ENCODE data around the gene INTS7.
A peak's percentile ranks its signal among the peaks of the same experiment; 100 is the strongest.

INTS7 gene, protein sequence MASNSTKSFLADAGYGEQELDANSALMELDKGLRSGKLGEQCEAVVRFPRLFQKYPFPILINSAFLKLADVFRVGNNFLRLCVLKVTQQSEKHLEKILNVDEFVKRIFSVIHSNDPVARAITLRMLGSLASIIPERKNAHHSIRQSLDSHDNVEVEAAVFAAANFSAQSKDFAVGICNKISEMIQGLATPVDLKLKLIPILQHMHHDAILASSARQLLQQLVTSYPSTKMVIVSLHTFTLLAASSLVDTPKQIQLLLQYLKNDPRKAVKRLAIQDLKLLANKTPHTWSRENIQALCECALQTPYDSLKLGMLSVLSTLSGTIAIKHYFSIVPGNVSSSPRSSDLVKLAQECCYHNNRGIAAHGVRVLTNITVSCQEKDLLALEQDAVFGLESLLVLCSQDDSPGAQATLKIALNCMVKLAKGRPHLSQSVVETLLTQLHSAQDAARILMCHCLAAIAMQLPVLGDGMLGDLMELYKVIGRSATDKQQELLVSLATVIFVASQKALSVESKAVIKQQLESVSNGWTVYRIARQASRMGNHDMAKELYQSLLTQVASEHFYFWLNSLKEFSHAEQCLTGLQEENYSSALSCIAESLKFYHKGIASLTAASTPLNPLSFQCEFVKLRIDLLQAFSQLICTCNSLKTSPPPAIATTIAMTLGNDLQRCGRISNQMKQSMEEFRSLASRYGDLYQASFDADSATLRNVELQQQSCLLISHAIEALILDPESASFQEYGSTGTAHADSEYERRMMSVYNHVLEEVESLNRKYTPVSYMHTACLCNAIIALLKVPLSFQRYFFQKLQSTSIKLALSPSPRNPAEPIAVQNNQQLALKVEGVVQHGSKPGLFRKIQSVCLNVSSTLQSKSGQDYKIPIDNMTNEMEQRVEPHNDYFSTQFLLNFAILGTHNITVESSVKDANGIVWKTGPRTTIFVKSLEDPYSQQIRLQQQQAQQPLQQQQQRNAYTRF

GRCh38 chr1:212035123-212035834, at the start of gene INTS7, which contains the start of gene DTL:
Gene INTS7 (minus strand): TSS chr1:212035557. CDS start chr1:212035437, 120 bp downstream.
Gene DTL (plus strand): TSS chr1:212035748. CDS start chr1:212035891, 143 bp downstream.
- peak; percentile 99 for DNase-seq (ENCODE audit: low spot score)

GRCh38 chr1:212082765-212083406, 47.5 kb upstream of the INTS7 start:
- DNase-seq (ENCODE audit: low spot score) = no peak

DNA sequence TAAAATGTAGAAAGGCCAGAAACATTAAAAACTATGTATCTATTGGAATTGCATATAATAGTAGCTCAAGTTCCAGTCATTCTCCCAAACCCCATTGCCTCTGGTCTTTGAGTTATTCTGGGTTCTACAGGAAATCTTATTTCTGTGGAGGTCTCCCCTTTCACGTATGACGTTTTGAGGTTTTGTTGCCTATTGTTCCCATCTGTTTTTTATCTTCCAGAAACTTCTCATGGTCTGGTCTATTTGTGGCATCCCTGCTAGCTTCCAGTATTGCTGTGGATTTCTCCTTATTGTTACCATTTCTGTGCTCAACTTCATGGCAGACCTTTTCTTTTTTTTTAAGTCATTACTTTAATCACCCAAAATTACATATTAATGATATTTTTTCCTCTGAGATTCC, 43.5 kb upstream of the INTS7 start:
- no peak for DNase-seq (ENCODE audit: low spot score)

- no peak for DNase-seq (ENCODE audit: low spot score)
Observed at GRCh38 chr1:212077028-212077427, 41.7 kb upstream of the INTS7 start.

DNA sequence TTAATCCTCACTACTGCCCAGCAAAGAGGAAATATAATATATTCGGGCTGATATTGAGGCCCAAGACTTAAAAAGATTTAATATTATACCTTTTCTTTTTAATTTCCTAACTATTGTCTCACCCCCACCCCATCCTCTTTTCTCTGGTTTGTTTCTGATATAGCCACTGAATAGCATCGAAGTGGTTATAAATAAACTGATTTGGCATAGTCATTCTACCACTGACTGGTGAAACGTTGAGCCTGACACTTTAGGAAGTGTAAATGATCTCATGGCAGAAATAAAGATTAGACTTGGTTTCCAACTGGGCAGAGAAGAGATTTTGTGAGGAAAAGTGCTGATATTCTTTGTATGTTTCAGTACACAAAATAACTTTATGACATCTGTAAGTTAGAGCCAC, 39.5 kb upstream of the INTS7 start:
- no peak for DNase-seq (ENCODE audit: low spot score)

DNA sequence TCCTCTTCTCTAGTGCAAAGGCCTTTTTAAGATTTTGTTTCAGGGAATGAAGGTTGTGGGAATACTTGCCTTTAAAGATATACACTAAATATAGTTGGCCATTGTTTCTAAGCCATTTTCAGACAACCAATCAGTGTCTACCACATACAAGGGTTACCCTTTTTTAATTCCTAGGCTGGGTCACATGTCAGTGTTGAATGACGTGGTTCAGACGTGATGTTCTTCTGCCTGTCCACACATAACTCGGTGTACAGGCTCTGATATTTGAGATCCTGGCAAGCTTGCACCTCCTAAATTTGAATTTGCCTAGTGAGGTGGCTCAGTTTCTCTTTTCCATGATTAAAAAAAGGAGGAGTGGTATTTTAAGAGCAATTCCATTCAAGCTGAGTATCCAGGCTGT, 39.0 kb upstream of the INTS7 start:
- DNase-seq (ENCODE audit: low spot score) = no peak

- no peak for DNase-seq (ENCODE audit: low spot score)
Observed at GRCh38 chr1:212073490-212073889, 38.1 kb upstream of the INTS7 start.

DNA sequence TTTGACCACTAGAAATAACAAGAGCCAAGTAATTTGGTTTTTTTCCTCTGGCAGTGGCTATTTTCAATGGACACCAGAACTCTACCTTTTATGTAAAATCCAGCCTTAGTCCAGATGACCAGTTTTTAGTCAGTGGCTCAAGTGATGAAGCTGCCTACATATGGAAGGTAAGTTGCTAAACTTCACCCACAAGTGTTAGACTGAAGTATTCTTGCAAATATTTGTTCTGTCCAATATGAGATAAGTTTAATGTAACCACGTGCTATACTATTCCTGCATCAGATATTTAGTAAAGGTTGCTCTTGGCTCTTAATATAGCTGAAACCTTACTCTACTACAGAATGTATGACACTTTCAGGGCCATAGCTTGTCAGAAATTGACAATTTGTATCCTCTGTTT, 36.7 kb upstream of the INTS7 start:
- DNase-seq (ENCODE audit: low spot score) = no peak

DNA sequence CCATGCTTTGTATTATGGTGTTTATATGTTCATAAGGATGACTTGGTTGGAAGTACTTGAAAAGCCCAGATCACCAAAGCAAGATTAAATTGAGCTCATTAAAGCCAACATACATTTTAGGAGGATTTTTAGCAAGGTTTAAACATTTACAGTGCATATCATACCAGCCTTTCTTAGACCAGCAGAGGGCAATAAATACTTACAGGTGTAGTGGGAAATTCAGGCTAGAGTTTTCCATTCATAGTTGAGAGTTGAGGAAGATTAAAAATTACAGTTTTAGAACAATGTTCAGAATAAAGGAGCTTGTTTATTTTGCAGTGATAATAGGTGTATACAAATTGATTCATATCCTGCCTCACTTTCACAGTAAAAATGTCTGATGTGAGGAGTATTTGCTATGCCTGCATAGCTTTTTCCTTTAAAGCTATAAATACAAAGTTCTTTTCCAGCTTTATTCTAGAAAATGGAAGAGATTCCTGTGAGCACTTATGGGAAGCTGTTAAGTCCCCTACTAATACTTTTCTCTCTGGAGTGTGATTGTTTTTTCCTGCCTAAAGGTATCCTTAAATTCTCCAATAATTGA, 35.5 kb upstream of the INTS7 start:
- peak; percentile 21 for DNase-seq (ENCODE audit: low spot score)

DNA sequence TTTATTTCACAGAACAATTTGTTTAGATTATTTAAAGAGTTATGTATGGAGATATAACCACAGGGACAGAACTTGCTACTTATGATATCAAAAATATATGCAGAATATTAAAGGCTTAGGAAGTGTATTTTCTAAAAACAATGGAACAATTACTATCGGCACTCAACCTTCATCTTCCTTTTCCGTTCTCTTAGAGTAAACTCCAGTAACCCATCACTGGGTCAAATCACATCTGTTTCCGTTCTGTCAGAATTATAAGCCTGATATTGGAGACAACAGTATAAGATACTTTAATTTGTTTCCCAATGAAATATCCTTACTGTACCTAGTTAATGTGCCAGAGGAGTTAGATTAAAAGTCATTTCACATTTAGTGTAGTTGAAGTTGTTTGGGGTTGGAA, 32.4 kb upstream of the INTS7 start:
- DNase-seq (ENCODE audit: low spot score) = no peak

- peak; percentile 23 for DNase-seq (ENCODE audit: low spot score)
Observed at GRCh38 chr1:212062832-212063438, 27.6 kb upstream of the INTS7 start.

- DNase-seq (ENCODE audit: low spot score) = no peak
Observed at GRCh38 chr1:212060632-212061472, 25.5 kb upstream of the INTS7 start.

- no peak for DNase-seq (ENCODE audit: low spot score)
Observed at GRCh38 chr1:212055333-212055732, 20.0 kb upstream of the INTS7 start.

DNA sequence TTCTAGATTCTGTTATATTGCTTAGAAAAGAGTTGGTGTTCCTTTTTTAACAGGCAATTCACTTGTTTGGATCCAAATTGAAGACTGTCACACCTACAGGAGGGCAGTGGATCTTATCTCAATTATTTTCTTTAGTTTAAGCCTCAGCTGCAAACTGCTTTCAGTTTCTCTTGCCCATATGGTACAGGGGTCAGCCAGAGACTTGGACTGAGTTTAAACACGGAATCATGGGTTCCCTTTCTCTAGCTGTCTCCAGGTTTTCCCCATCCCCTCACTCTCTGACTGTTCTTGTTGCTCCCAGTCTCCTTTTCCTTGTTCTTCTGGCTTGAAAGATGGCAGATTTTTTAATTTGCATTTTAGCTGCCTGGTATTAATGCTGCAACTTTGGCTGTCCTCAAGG, 18.6 kb upstream of the INTS7 start:
- DNase-seq (ENCODE audit: low spot score) = no peak

- no peak for DNase-seq (ENCODE audit: low spot score)
Observed at GRCh38 chr1:212045981-212046380, 10.6 kb upstream of the INTS7 start.

GRCh38 chr1:212044851-212045250, 9.5 kb upstream of the INTS7 start:
- DNase-seq (ENCODE audit: low spot score) = no peak

DNA sequence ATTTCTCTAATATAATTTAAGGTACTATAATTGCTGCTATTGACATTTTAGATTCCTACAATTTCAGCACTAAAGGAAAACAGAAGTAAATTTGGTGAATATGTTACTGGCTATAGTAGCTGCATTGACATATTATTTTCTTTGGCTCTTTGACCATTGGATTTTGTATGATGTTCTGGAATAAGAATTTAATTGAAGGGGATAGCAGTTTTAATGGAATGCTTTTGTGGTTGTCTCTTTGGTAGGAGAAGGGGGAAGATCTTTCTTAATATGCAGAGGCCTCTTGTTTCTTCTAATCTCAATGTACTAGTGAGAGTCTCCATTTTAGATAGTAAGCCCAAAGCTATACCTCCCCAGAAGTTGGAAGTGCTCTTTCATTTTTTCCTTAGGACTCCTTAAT, 7.1 kb upstream of the INTS7 start:
- no peak for DNase-seq (ENCODE audit: low spot score)

DNA sequence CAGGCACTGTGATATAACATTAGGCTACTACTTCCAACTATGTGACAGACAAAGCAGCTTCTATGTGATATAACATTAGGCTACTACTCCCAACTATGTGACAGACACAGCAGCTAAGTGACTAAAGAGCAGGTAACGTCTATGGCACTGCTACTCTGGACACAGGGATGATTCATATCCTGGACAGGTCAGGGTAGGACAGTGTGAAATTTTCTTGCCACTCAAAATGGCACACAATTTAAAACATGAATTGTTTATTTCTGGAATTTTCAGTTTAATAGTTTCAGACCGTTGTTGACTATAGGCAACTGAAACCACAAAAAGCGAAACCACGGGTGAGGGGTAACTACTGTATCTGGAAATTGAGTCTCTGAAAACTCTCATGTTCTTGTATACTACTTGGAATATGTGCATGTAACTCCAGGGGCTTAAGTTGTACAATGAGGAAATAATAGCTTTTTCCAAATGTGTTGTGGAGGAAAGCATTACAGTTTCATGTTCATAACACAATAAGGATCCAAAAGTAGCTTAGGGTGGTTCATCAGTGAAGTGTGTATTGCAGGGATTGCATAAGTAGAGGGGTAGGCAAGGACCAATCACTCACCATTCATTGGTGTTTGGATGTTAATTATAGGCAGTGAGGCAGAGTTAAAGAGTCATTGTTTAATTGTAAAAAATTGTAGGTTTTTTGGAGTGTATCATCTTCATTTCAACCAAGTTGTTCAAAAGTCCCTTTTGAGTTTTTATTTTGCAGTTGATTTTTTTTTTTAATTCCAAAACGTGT, 5.5 kb upstream of the INTS7 start:
- DNase-seq (ENCODE audit: low spot score) = no peak

DNA sequence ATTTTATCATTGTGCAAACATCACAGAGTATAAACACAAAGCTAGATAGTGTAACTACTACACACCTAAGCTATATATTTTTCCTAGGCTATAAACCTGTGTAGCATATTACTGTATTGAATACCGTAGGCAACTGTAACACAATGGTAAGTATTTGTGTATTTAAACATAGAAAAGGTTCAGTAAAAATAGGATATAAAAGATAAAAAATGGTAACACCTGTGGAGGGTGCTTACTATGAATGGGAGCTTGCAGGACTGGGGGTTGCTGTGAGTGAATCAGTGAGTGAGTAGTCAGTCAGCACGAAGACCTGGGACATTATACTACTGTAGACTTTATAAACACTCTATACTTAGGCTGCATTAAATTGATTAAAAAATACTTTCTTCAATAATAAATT, 4.3 kb upstream of the INTS7 start:
- DNase-seq (ENCODE audit: low spot score) = no peak
